ENCODE measurements around the gene ZNF17.

DNA sequence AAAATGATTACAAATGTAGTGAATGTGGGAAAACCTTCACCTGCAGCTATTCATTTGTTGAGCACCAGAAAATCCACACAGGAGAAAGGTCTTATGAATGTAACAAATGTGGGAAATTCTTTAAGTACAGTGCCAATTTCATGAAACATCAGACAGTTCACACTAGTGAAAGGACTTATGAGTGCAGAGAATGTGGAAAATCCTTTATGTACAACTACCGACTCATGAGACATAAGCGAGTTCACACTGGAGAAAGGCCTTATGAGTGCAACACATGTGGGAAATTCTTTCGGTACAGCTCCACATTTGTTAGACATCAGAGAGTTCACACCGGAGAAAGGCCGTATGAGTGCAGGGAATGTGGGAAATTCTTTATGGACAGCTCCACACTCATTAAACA is 12.1 kb upstream of the ZNF17 start:
- TF ChIP-seq CTCF (IDR thresholded peaks at IDR 0.05) (no peak), EP300 (IDR thresholded peaks at IDR 0.05) (no peak), POLR2A (IDR thresholded peaks at IDR 0.05) (no peak)
